ENCODE results near the gene NSD2.

DNA sequence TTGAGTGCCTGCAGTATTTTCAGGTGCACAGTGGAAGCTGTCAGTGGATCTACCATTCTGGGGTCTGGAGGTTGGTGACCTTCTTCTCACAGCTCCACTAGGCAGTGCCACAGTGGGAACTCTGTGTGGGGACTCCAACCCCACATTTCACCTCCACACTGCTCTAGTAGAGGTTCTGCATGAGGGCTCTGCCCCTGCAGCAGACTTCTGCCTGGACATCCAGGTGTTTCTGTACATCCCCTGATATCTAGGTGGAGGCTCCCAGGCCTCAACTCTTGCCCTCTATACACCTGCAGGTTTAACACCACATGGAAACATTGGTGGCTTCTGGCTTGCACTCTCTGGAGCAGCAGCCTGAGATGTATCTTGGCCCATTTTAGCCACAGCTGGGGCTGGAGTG is 154.6 kb downstream of the NSD2 start:
- no peak for TF ChIP-seq MXI1 (conservative IDR thresholded peaks at IDR 0.05; ENCODE audit: poor library complexity, severe bottlenecking)
- TF ChIP-seq, protein P1, sequence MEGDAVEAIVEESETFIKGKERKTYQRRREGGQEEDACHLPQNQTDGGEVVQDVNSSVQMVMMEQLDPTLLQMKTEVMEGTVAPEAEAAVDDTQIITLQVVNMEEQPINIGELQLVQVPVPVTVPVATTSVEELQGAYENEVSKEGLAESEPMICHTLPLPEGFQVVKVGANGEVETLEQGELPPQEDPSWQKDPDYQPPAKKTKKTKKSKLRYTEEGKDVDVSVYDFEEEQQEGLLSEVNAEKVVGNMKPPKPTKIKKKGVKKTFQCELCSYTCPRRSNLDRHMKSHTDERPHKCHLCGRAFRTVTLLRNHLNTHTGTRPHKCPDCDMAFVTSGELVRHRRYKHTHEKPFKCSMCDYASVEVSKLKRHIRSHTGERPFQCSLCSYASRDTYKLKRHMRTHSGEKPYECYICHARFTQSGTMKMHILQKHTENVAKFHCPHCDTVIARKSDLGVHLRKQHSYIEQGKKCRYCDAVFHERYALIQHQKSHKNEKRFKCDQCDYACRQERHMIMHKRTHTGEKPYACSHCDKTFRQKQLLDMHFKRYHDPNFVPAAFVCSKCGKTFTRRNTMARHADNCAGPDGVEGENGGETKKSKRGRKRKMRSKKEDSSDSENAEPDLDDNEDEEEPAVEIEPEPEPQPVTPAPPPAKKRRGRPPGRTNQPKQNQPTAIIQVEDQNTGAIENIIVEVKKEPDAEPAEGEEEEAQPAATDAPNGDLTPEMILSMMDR (IDR thresholded peaks at IDR 0.05; ENCODE audit: poor library complexity, severe bottlenecking) = no peak
- no peak for TF ChIP-seq RAD21 (conservative IDR thresholded peaks at IDR 0.05)
- TF ChIP-seq EZH2 (IDR thresholded peaks at IDR 0.05; ENCODE audit: borderline replicate concordance, insufficient read depth, low read length, poor library complexity, severe bottlenecking) = no peak
- no peak for TF ChIP-seq POLR2AphosphoS5 (IDR thresholded peaks at IDR 0.05)
- TF ChIP-seq, protein P2, sequence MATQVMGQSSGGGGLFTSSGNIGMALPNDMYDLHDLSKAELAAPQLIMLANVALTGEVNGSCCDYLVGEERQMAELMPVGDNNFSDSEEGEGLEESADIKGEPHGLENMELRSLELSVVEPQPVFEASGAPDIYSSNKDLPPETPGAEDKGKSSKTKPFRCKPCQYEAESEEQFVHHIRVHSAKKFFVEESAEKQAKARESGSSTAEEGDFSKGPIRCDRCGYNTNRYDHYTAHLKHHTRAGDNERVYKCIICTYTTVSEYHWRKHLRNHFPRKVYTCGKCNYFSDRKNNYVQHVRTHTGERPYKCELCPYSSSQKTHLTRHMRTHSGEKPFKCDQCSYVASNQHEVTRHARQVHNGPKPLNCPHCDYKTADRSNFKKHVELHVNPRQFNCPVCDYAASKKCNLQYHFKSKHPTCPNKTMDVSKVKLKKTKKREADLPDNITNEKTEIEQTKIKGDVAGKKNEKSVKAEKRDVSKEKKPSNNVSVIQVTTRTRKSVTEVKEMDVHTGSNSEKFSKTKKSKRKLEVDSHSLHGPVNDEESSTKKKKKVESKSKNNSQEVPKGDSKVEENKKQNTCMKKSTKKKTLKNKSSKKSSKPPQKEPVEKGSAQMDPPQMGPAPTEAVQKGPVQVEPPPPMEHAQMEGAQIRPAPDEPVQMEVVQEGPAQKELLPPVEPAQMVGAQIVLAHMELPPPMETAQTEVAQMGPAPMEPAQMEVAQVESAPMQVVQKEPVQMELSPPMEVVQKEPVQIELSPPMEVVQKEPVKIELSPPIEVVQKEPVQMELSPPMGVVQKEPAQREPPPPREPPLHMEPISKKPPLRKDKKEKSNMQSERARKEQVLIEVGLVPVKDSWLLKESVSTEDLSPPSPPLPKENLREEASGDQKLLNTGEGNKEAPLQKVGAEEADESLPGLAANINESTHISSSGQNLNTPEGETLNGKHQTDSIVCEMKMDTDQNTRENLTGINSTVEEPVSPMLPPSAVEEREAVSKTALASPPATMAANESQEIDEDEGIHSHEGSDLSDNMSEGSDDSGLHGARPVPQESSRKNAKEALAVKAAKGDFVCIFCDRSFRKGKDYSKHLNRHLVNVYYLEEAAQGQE (IDR thresholded peaks at IDR 0.05; ENCODE audit: borderline replicate concordance) = no peak
- TF ChIP-seq EP300 (conservative IDR thresholded peaks at IDR 0.05; ENCODE audit: poor library complexity, severe bottlenecking) = no peak
